PFSK-1 (cell line): ENCODE data around the gene RASSF4.

Experiments
- FOXP2 ChIP-seq: optimal IDR thresholded peaks from 2 replicates; pipeline ENCODE3; 2011; ENCODE audit warnings: borderline replicate concordance, control low read depth, inconsistent platforms; ENCODE audit not compliant: insufficient read depth; ENCODE audit errors: extremely low read length, extremely low read depth
- POLR2AphosphoS5 ChIP-seq: IDR thresholded peaks from 2 replicates; pipeline ENCODE4 v1.6.1; 2012; ENCODE audit warnings: low read depth, mild to moderate bottlenecking, control low read depth, low read length, moderate library complexity
- REST ChIP-seq, 2 experiments: IDR thresholded peaks; 2 replicates each; pipeline versions ENCODE4 v1.6.1 to v1.8.0; 2011 to 2012; ENCODE audit warnings: low read depth in 2 of 2, low read length in 2 of 2, control low read depth in 1 of 2, inconsistent platforms in 1 of 2, mild to moderate bottlenecking in 1 of 2, moderate library complexity in 1 of 2; ENCODE audit not compliant: insufficient read depth in 1 of 2
- SIN3A ChIP-seq: IDR thresholded peaks from 2 replicates; pipeline ENCODE4 v1.6.1; 2012; ENCODE audit warnings: mild to moderate bottlenecking, low read length, moderate library complexity, borderline replicate concordance; ENCODE audit not compliant: insufficient read depth
- TAF1 ChIP-seq: IDR thresholded peaks from 2 replicates; pipeline ENCODE4 v1.6.1; 2012; ENCODE audit warnings: low read length, control low read depth, borderline replicate concordance; ENCODE audit not compliant: insufficient read depth

The RASSF4 gene

GRCh38 chr10:44981172-44982113 is 21.8 kb downstream of the RASSF4 start:
- no peak for TF ChIP-seq REST (IDR thresholded peaks at IDR 0.05; ENCODE audit: insufficient read depth in 1 of 2, low read depth in 2 of 2, low read length in 2 of 2)
- no peak for TF ChIP-seq FOXP2
- no peak for TF ChIP-seq POLR2AphosphoS5
- TF ChIP-seq TAF1: no peak
- no peak for TF ChIP-seq SIN3A

- TF ChIP-seq REST (IDR thresholded peaks at IDR 0.05; ENCODE audit: insufficient read depth in 1 of 2, low read depth in 2 of 2, low read length in 2 of 2) (no peak), SIN3A (no peak), POLR2AphosphoS5 (no peak), TAF1 (no peak), FOXP2 (no peak)
Measured at GRCh38 chr10:44982114-44982460, 22.5 kb downstream of the RASSF4 start.

- TF ChIP-seq FOXP2 (no peak), REST (IDR thresholded peaks at IDR 0.05; ENCODE audit: insufficient read depth in 1 of 2, low read depth in 2 of 2, low read length in 2 of 2) (no peak), TAF1 (no peak), POLR2AphosphoS5 (no peak), SIN3A (no peak)
Measured at GRCh38 chr10:44982496-44982895, 22.9 kb downstream of the RASSF4 start.

- TF ChIP-seq SIN3A (no peak), REST (IDR thresholded peaks at IDR 0.05; ENCODE audit: insufficient read depth in 1 of 2, low read depth in 2 of 2, low read length in 2 of 2) (no peak), POLR2AphosphoS5 (no peak), TAF1 (no peak), FOXP2 (no peak)
Measured at GRCh38 chr10:44983066-44983894, 23.7 kb downstream of the RASSF4 start.
